ENCODE results near the gene SLC45A3.

The SLC45A3 gene

DNA sequence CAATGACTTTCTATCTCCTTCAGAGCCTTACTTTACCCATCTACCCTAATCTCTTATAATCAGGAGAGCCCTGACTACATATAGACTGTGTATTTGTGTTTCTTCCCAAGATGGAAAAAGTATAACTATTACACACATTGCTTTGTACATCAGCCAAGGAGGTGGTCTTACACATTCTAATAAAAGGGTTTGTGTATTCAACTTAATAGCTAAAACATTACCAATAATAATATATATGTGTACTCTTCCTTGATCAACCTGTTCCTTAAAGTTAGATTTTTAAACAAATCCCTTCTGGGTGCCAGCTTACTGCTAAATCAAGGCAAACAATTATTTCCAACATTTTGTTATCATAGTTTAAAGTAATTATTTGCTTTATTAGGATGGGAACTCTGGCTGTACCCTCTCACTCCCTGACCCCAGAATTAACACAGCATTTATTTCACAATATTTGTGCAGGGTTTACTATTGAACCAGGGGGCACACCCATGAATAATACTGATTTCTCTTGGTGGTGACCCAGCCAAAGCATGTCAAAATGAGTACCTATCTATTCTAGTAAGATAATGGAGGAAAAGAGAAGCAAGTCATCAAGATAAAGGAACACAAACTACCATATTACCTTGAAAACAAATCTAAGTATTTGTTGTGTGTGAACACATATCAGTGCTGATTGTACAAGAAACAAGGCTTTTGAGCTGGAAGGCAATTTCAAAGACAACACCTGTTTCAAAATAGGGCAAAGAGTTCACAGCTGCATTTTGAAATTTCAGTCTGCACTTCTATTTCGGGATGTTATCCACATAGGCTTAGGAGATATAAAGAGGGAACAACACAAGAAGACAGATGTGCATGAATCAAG is 30.1 kb upstream of the SLC45A3 start:
- TF ChIP-seq, protein P1, sequence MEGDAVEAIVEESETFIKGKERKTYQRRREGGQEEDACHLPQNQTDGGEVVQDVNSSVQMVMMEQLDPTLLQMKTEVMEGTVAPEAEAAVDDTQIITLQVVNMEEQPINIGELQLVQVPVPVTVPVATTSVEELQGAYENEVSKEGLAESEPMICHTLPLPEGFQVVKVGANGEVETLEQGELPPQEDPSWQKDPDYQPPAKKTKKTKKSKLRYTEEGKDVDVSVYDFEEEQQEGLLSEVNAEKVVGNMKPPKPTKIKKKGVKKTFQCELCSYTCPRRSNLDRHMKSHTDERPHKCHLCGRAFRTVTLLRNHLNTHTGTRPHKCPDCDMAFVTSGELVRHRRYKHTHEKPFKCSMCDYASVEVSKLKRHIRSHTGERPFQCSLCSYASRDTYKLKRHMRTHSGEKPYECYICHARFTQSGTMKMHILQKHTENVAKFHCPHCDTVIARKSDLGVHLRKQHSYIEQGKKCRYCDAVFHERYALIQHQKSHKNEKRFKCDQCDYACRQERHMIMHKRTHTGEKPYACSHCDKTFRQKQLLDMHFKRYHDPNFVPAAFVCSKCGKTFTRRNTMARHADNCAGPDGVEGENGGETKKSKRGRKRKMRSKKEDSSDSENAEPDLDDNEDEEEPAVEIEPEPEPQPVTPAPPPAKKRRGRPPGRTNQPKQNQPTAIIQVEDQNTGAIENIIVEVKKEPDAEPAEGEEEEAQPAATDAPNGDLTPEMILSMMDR (conservative IDR thresholded peaks at IDR 0.05; ENCODE audit: low read depth, low read length), result no peak
- H3K4me3 ChIP-seq (ENCODE audit: low read depth, low read length), result no peak overlapping the region
- no peak for DNase-seq (ENCODE audit: low read depth)

DNA sequence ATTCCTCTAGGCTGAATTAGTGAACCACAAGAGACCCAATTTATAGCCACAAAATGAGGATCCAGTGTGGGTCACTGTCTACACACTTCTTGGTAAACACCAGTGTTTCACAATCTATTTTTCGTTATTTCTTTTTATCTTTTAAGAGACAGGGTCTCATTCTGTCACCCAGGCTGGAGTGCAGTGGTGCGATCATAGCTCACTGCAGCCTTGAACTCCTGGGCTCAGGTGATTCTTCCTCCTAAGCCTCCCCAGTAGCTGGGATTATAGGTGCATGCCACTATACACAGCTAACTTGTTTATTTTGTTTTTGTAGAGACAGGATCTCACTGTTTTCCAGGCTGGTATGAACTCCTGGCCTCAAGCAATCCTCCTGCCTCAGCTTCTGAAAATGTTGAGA is 29.3 kb upstream of the SLC45A3 start:
- TF ChIP-seq, protein P1 (conservative IDR thresholded peaks at IDR 0.05; ENCODE audit: low read depth, low read length), result no peak
- H3K4me3 ChIP-seq (ENCODE audit: low read depth, low read length), result no peak overlapping the region
- DNase-seq (ENCODE audit: low read depth), result no peak

DNA sequence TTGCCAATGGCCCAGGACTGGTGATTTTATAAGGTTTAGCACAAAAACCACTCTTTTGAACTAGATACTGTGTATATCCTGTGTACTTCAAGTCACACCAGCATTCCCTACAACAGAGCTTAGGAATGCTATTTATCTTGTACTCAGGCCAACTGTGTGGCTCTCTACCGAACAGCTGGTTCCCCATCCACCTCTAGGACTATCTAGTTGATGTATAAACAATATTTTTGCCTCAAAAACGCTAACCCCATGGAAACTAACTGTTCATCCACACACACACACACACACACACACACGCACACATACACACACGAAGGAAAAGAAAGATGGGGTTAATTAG is 28.7 kb upstream of the SLC45A3 start:
- H3K4me3 ChIP-seq (ENCODE audit: low read depth, low read length), result no peak overlapping the region
- peak; percentile 91 for DNase-seq (ENCODE audit: low read depth)
- TF ChIP-seq, protein P1 (conservative IDR thresholded peaks at IDR 0.05; ENCODE audit: low read depth, low read length), result no peak

DNA sequence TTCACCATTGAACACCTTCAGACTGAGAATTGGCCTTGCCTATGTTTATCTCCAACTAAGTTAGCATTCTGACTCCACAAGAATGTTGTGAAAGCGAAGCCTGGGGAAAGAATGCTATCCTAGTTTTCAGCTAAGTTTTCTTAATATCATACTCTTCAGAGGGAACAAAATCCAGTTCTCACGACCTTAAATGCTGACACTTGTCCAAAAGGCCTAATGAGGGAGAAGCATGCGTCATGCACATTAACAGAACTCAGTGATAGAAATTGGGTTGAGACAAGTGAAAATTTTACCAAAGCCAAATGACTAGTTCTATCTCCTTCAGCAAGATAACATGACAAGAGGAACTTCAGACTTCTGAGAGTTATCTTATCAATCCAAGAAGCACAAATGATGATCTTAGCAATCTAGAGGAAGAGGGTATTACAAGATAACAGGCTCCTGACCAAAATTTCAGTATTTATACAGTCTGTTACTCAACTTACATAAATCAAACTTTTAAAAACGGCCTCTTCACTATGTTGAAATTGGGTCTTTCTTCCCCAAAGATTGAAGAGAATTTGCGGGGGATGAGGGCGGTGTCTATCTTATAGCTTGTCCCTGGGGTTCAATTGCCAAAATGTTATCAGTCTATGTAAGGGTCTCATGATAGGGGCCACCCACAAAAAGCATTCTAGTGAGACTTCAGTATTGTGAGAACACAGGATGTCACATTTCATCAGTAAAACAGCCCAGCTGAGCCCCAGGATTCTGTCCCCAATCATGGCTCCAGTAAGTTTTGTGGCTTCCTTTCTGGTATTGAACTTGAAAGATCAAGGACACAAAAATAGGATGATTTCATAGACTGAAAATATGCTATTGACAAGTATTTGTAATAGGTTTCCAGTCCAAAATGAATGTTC is 26.5 kb upstream of the SLC45A3 start:
- DNase-seq (ENCODE audit: low read depth), result peak; percentile 53
- no peak overlapping the region for H3K4me3 ChIP-seq (ENCODE audit: low read depth, low read length)
- TF ChIP-seq, protein P1 (conservative IDR thresholded peaks at IDR 0.05; ENCODE audit: low read depth, low read length), result no peak

DNA sequence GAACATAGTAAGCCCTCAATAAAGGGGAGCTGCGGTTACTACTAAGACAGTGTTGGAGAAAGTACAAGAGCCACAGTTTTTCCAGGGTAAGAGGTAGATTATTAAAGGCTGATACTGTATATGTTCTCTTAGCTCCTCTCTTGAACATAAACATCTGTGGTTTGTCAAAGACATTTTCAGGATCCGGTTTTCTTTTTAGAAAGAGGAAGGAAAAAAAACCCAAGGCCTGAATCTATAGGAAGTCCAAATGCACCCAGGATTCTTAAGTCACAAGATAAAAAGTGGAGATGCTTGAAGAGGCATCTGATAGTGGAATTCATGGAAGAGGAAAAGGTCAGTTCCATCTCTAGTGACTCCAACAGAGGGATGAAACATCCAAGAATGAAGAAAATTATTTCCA is 24.6 kb upstream of the SLC45A3 start:
- DNase-seq (ENCODE audit: low read depth), result no peak
- TF ChIP-seq, protein P1 (conservative IDR thresholded peaks at IDR 0.05; ENCODE audit: low read depth, low read length), result no peak
- no peak overlapping the region for H3K4me3 ChIP-seq (ENCODE audit: low read depth, low read length)

DNA sequence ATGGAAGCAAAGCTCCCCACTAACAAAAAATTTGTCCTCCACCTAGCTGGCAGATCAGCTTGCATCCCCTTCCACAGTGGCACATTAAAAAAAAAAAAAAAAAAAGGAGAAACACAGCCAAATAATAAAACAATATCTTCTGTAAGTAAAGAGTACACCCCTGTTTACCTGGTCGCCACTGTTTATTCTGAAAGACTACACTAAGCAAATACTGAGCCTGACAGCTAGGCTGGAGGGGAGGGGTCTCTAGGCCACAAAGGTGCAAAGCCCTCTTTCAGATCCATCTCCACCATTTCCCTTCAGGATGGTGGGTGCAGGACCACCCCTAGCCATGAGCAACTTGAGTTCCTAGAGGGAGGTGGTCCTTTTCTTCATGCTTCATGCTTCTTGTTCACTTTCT is 22.8 kb upstream of the SLC45A3 start:
- no peak overlapping the region for H3K4me3 ChIP-seq (ENCODE audit: low read depth, low read length)
- TF ChIP-seq, protein P1 (conservative IDR thresholded peaks at IDR 0.05; ENCODE audit: low read depth, low read length), result no peak
- no peak for DNase-seq (ENCODE audit: low read depth)

Measured in choroid plexus epithelial cell (primary cell).